ENCODE measurements around the gene QPCT. TPM values are rescaled to one million over a fixed set of nuclear protein-coding genes. Genes with fewer than 3 reads are reported as not detected.
"Not testable (repeated sequence)": the region's sequence is repeated elsewhere in the genome, so short reads cannot be mapped to it uniquely, and the experiment has no call there.

Gene QPCT
- polyA plus RNA-seq (ENCODE audit: insufficient read length in 4 of 4), result 10 to 100 TPM; 11.5 to 15.1 (median 14.0) TPM

- DNase-seq (ENCODE audit: low read depth in 4 of 4, low spot score in 2 of 4), result no peak
These were observed at the start of gene QPCT for GRCh38 chr2:37344453-37345361. QPCT (plus strand) TSS chr2:37344630; CDS start chr2:37344732, 102 bp downstream.

- not testable (repeated sequence) for DNase-seq (ENCODE audit: low read depth in 4 of 4, low spot score in 2 of 4)
These were observed 49.6 kb upstream of the QPCT start for GRCh38 chr2:37294858-37295257.

DNA sequence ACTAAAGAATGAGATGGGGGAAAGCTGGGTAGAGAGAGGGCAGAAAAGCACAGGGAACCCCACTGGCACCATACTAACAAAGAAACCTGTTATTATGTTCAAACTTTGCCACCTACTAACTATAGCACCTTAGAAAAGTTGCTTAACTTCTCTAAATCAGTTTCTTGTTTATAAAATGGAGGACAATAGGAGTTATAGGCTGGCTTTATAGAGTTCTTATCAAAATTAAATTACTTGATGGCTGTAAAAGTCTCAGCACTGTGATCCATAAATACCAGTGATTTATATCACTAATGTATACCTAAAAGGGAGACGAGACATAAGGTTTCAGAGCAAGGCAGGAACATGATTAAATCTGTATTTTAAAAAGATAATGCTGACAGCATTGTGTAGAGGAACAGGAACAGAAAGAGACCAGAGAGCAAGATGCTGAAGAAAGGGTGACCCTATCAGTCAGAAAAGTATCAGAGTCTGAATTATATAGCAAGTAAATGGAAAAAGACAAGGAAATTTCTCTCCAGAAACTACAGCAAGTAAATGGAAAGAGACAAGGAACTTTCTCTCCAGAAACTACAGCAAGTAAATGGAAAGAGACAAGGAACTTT, 48.9 kb upstream of the QPCT start:
- no peak for DNase-seq (ENCODE audit: low read depth in 4 of 4, low spot score in 2 of 4)

- no peak for DNase-seq (ENCODE audit: low read depth in 4 of 4, low spot score in 2 of 4)
These were observed 46.8 kb upstream of the QPCT start for GRCh38 chr2:37297632-37298031.

GRCh38 chr2:37300146-37300545, 44.3 kb upstream of the QPCT start:
- no peak for DNase-seq (ENCODE audit: low read depth in 4 of 4, low spot score in 2 of 4)

DNA sequence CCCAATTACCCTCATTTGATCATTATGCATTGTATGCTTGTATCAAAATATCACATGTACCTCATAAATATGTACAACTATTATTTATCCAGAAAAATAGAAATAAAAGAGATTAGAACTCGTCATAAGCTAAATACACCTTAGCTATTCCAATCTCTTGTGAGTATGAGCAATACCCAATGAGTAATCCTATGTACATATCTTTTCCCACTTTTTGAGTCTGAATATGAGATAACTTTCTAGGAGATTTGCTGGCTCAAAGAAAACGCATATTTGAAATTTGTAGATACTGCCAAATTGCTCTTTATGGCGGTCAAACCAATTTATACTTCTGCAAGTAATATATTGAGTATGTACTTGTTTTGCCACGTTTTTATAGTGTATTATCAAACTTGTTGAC, 43.9 kb upstream of the QPCT start:
- no peak for DNase-seq (ENCODE audit: low read depth in 4 of 4, low spot score in 2 of 4)

GRCh38 chr2:37301408-37301807, 43.0 kb upstream of the QPCT start:
- DNase-seq (ENCODE audit: low read depth in 4 of 4, low spot score in 2 of 4), result no peak

DNA sequence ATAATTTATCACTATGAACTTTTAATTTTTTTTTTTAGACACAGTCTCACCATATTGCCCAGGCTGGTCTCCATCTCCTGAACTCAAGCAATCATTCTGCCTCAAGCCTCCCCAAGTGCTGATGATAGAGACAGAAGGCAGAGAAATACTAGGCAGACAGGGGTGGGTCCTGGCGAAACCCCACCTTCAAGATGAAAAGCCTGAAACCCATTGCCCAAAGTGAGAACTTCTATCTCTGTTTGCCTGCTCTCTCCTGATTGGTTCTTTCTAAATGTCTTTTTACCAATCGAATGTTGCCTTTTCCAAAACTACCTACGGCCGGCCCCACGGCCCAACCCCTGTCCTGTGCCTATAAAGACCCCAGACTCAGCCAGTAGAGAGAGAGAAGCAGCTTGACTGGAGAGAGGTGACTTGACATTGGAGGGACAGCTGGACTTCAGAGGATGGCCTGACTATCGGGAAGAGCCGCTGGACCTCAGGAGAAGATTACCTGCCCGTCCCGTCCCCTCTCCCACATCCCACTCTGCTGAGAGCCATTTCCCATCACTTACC, 41.7 kb upstream of the QPCT start:
- no peak for DNase-seq (ENCODE audit: low read depth in 4 of 4, low spot score in 2 of 4)

DNA sequence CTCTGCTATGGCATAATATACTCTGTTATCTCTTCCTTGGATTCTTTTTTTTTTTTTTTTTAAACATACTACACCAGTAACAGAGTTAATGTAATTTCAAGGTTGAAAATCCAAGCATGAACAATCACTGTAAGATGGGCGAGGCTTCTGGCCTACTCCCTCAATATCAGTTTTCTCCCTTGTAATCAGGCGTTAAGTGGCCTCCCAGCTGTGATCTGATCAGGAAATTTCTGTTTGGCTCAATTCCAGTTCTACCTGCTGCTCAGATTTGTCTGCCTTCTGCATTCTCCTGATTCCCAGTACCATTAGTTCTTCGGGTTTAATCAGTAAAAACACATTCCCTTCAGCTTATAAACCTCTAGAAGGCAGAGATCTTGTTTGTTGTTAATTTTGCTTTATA, 38.4 kb upstream of the QPCT start:
- no peak for DNase-seq (ENCODE audit: low read depth in 4 of 4, low spot score in 2 of 4)

- DNase-seq (ENCODE audit: low read depth in 4 of 4, low spot score in 2 of 4), result no peak
These were observed 36.9 kb upstream of the QPCT start for GRCh38 chr2:37307500-37307899.

GRCh38 chr2:37315364-37315763, 29.1 kb upstream of the QPCT start:
- no peak for DNase-seq (ENCODE audit: low read depth in 4 of 4, low spot score in 2 of 4)

DNA sequence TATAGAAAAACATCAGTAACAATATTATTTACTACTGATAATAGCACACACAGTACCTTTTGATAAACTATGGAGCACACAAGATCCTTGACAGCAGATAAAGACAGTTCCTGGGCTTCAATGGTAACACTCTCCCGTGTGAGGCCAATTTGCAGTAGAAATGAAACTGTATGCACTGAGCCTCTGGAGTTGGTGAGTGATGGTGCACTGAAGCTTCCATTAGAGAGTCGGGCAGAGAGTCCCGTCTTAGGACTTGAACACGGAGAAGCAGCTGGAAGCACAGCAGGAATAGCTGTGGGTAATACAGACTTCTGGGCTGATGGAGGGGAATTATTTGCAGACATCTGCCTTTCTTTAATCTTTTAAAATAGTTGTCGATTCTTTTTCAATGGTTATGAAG, 28.2 kb upstream of the QPCT start:
- DNase-seq (ENCODE audit: low read depth in 4 of 4, low spot score in 2 of 4), result no peak

GRCh38 chr2:37317746-37318145, 26.7 kb upstream of the QPCT start:
- no peak for DNase-seq (ENCODE audit: low read depth in 4 of 4, low spot score in 2 of 4)

DNA sequence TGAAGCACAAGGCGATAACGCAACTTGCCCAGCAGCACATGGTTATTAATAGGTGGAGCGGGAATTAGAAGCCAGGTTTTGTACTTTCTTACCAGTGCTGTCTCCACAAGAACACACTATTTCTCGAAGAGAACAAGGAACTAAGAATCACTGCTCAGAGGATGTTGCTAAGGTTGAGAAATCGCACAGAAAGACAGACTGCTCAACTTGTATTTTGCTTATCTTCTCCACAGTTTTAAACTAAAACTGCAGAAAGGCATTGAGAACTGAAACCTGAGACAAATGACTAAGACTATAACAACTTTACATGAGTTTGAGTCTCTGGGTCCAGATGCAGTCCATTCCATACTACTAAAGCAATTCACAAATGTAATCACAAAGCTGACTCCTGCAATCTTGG, 26.0 kb upstream of the QPCT start:
- DNase-seq (ENCODE audit: low read depth in 4 of 4, low spot score in 2 of 4), result no peak

DNA sequence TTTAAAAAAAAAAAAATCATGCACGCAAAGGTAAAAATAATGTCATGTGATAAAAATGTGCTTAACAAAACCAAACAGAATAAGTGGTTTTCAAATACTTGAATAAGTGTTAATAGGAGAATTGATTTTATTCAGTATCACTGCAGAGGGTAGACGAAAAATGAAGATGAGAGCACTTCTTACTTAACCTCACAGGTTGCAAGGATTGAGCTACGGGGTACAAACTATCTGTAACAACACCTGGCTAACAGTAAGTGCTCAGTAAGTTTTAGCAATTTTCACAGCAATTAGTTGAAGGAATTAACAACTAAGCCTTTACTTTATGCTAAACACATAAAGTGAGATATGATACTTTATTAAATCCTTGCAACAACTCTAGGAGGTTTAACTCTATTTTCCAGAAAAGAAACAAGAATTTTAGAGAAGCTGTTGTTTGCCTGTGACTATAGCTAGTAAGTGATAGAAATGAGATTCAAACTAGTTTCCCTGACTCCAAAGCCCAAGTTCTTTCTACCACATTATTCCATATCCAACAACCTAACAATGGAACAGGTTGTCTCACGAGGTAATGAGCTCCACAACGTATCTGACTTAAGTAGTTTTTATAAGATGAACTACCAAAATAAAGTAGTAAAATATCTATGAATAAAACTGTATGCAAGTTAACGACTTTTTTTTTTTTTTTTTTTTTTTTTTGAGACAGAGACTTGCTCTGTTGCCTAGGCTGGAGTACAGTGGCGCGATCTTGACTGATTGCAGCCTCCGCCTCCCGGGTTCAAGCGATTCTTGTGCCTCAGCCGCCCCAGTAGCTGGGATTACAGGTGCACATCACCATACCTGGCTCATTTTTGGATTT, 24.4 kb upstream of the QPCT start:
- no peak for DNase-seq (ENCODE audit: low read depth in 4 of 4, low spot score in 2 of 4)

GRCh38 chr2:37321029-37321682, 23.3 kb upstream of the QPCT start:
- no peak for DNase-seq (ENCODE audit: low read depth in 4 of 4, low spot score in 2 of 4)

- no peak for DNase-seq (ENCODE audit: low read depth in 4 of 4, low spot score in 2 of 4)
These were observed 22.1 kb upstream of the QPCT start for GRCh38 chr2:37322368-37322767.

DNA sequence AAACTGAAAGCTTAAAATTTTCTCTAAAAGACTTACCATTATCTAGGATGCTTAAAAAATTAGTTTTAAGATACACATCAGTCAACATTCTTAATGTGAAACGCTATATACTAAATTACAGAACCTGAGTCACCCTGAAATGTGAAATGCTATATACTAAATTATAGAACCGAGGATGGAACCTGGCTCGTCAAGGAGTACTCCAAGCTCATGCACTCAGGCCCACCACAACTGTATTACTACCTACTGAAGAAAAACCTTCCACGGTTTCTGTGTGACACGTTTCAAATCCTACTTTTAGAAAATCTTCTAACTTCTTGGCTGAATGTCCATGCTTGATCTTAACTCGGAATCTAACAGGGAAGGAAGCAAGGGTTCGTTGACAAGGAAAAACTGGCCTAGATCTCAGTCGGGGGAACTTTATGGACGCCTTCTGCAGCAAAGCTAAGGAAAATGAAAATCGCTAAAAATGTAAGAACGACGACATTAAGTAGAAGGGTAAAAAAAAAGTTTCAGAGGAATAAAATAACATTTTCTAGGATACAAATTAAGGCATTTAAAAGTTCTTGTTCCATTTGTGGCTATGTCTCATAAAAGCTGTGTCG, 21.2 kb upstream of the QPCT start:
- DNase-seq (ENCODE audit: low read depth in 4 of 4, low spot score in 2 of 4), result no peak

DNA sequence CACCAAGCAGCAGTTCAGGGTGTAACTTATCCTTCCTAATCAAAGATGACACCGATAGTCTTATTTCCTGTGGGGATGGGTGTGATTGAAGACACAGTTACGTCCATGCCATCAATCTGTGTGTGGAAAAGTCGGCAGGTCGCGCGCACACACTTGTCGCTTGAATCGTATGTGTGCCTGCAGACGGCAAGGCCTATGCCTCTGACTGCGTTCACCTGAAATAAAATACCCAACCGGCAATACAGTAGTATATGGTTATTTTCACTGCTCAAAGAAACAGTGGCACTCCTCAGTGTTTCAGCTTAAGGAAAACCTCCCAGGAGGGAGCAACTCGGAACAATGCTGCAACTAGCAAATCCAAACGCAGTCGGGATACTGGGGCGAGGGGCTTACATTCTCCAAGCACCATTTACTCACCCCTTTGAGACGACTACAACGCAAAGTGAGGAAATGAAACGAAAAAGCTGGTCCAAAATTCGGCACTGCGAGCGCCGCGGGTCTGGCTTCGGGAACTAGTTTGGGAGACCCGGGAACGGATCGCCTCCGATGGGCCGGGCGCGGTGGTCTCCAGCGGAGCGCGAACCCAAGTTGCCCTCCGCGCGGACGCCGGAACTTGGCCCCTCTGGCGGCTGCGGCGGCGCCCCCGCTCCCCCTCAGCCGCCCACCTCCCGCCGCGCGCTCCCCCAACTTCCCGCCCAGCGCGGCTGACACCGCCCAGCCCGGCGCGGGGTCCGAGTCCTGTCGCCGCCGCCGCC, 20.5 kb upstream of the QPCT start:
- DNase-seq (ENCODE audit: low read depth in 4 of 4, low spot score in 2 of 4), result peak in 1 of 4 donors; percentile 48

Data from left renal cortex interstitium (tissue), 4 donors.